22Rv1 (cell line): ENCODE measurements around the gene DDX11.

ENCODE experiments used
- CTCF ChIP-seq: fragments of 450-650 bp; IDR thresholded peaks from 2 replicates; pipeline ENCODE4 v1.5.1; 2017; ENCODE audit warnings: mild to moderate bottlenecking
- ZFX ChIP-seq: fragments of 450-650 bp; IDR thresholded peaks from 2 replicates; pipeline ENCODE4 v1.6.1; 2017; ENCODE audit warnings: antibody characterized with exemption, borderline replicate concordance

- TF ChIP-seq CTCF (no peak), ZFX (no peak)
Observed at GRCh38 chr12:31120392-31121008, 46.8 kb downstream of the DDX11 start.
